ENCODE data around the gene RHOT1. TPM values are rescaled to one million over a fixed set of nuclear protein-coding genes. Genes with fewer than 3 reads are reported as not detected.
"Not testable (repeated sequence)": the region's sequence is repeated elsewhere in the genome, so short reads cannot be mapped to it uniquely, and the experiment has no call there.

RHOT1 gene
- polyA plus RNA-seq, 3 donors, result 50.2 to 62.5 (median 50.8) TPM

- no peak for DNase-seq (ENCODE audit: extremely low read depth in 1 of 11, low read depth in 9 of 11, low spot score in 4 of 11)
Observed at GRCh38 chr17:32117399-32117798, 24.9 kb upstream of the RHOT1 start.

- not testable (repeated sequence) for DNase-seq (ENCODE audit: extremely low read depth in 1 of 11, low read depth in 9 of 11, low spot score in 4 of 11)
Observed at GRCh38 chr17:32118088-32118487, 24.2 kb upstream of the RHOT1 start.

- DNase-seq (ENCODE audit: extremely low read depth in 1 of 11, low read depth in 9 of 11, low spot score in 4 of 11), result no peak
Observed at GRCh38 chr17:32118835-32119234, 23.5 kb upstream of the RHOT1 start.

GRCh38 chr17:32120141-32120540 lies 22.2 kb upstream of the RHOT1 start:
- no peak for DNase-seq (ENCODE audit: extremely low read depth in 1 of 11, low read depth in 9 of 11, low spot score in 4 of 11)

GRCh38 chr17:32120716-32121115 lies 21.6 kb upstream of the RHOT1 start:
- no peak for DNase-seq (ENCODE audit: extremely low read depth in 1 of 11, low read depth in 9 of 11, low spot score in 4 of 11)

- peak in 1 of 11 donors; percentile 30 for DNase-seq (ENCODE audit: extremely low read depth in 1 of 11, low read depth in 9 of 11, low spot score in 4 of 11)
Observed at GRCh38 chr17:32123782-32124181, 18.5 kb upstream of the RHOT1 start.

GRCh38 chr17:32124985-32125847 lies 17.1 kb upstream of the RHOT1 start:
- no peak for DNase-seq (ENCODE audit: extremely low read depth in 1 of 11, low read depth in 9 of 11, low spot score in 4 of 11)

- DNase-seq (ENCODE audit: extremely low read depth in 1 of 11, low read depth in 9 of 11, low spot score in 4 of 11), result no peak
Observed at GRCh38 chr17:32125848-32126153, 16.5 kb upstream of the RHOT1 start.

GRCh38 chr17:32126325-32126724 lies 16.0 kb upstream of the RHOT1 start:
- no peak for DNase-seq (ENCODE audit: extremely low read depth in 1 of 11, low read depth in 9 of 11, low spot score in 4 of 11)

- DNase-seq (ENCODE audit: extremely low read depth in 1 of 11, low read depth in 9 of 11, low spot score in 4 of 11), result no peak
Observed at GRCh38 chr17:32126746-32127145, 15.6 kb upstream of the RHOT1 start.

- peak in 5 of 11 donors; percentile 32 to 57 (median 42) for DNase-seq (ENCODE audit: extremely low read depth in 1 of 11, low read depth in 9 of 11, low spot score in 4 of 11)
Observed at GRCh38 chr17:32127158-32127897, 15.0 kb upstream of the RHOT1 start.

GRCh38 chr17:32128470-32128869 lies 13.8 kb upstream of the RHOT1 start:
- DNase-seq (ENCODE audit: extremely low read depth in 1 of 11, low read depth in 9 of 11, low spot score in 4 of 11), result not testable (repeated sequence)

GRCh38 chr17:32135497-32136117 lies 6.7 kb upstream of the RHOT1 start:
- DNase-seq (ENCODE audit: extremely low read depth in 1 of 11, low read depth in 9 of 11, low spot score in 4 of 11), result not testable (repeated sequence)

- DNase-seq (ENCODE audit: extremely low read depth in 1 of 11, low read depth in 9 of 11, low spot score in 4 of 11), result no peak
Observed at GRCh38 chr17:32136856-32137255, 5.4 kb upstream of the RHOT1 start.

GRCh38 chr17:32139504-32139903 lies 2.8 kb upstream of the RHOT1 start:
- not testable (repeated sequence) for DNase-seq (ENCODE audit: extremely low read depth in 1 of 11, low read depth in 9 of 11, low spot score in 4 of 11)

- DNase-seq (ENCODE audit: extremely low read depth in 1 of 11, low read depth in 9 of 11, low spot score in 4 of 11), result peak in 4 of 11 donors; percentile 33 to 61 (median 48)
Observed at GRCh38 chr17:32141258-32141657, 1.0 kb upstream of the RHOT1 start.

- no peak for DNase-seq (ENCODE audit: extremely low read depth in 1 of 11, low read depth in 9 of 11, low spot score in 4 of 11)
Observed at GRCh38 chr17:32141679-32142037, 644 bp upstream of the RHOT1 start.

- DNase-seq (ENCODE audit: extremely low read depth in 1 of 11, low read depth in 9 of 11, low spot score in 4 of 11), result peak in 3 of 11 donors; percentile 14 to 43 (median 40)
Observed at GRCh38 chr17:32142857-32143526, 690 bp downstream of the RHOT1 start.

- no peak for DNase-seq (ENCODE audit: extremely low read depth in 1 of 11, low read depth in 9 of 11, low spot score in 4 of 11)
Observed at GRCh38 chr17:32143527-32143870, 1.2 kb downstream of the RHOT1 start.

GRCh38 chr17:32144442-32144841 lies 2.1 kb downstream of the RHOT1 start:
- not testable (repeated sequence) for DNase-seq (ENCODE audit: extremely low read depth in 1 of 11, low read depth in 9 of 11, low spot score in 4 of 11)

All from renal cortex interstitium (tissue), 11 donors.